HG03159 (cell line): ENCODE results near the gene SF1.

Source experiments
- ATAC-seq: cut with Tn5 transposase; IDR thresholded peaks from one replicate; pipeline ENCODE4 v1.9.1; 2021; ENCODE audit warnings: mild to moderate bottlenecking, moderate library complexity; ENCODE audit not compliant: unreplicated experiment

Gene SF1

GRCh38 chr11:64786308-64786707, 8.0 kb upstream of the SF1 start:
- ATAC-seq, result no peak

GRCh38 chr11:64784813-64785581, 6.7 kb upstream of the SF1 start:
- ATAC-seq, result no peak

- ATAC-seq, result peak; percentile 6
These were observed 194 bp downstream of the SF1 start for GRCh38 chr11:64778223-64778472.

- peak; percentile 29 for ATAC-seq
These were observed 706 bp downstream of the SF1 start for GRCh38 chr11:64777449-64778222.

DNA sequence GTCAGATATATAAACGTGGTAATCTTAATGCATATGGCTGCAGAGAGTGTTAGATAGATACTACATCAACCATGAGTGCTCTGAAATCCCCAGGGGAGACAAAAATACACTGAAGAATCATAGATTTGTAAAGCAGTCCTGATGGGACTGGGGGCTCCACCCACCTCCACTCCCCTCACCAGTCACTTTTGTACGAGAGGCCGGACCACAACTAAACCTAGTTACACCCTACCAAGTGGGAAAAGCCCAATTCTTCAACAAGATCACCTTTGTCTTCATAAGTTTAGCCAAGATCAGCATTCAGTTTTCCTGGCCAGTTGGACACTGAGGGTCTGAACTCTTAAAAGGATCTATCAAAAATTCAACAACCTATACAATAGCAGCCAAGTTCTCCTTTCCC, 1.5 kb downstream of the SF1 start:
- no peak for ATAC-seq

- no peak for ATAC-seq
These were observed 1.9 kb downstream of the SF1 start for GRCh38 chr11:64776425-64776824.

DNA sequence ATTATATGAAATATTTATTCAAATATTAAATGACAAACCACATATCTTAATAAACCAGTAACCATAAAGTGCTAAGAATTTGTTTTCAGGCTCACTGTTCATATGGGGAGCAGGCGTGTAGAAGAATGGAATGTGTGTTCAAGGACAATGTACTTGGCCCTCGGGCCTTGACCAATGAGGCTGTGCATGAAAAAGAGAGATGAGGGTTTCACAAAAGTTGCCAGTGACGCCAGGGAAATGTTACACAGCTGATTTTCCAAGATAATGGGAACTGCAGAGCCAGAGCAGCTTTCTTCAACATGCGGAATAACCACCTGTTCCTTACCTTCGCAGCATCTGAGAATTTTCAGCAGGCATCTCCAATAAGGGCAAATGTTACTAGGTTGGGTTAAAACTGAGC, 4.2 kb downstream of the SF1 start:
- ATAC-seq, result no peak

DNA sequence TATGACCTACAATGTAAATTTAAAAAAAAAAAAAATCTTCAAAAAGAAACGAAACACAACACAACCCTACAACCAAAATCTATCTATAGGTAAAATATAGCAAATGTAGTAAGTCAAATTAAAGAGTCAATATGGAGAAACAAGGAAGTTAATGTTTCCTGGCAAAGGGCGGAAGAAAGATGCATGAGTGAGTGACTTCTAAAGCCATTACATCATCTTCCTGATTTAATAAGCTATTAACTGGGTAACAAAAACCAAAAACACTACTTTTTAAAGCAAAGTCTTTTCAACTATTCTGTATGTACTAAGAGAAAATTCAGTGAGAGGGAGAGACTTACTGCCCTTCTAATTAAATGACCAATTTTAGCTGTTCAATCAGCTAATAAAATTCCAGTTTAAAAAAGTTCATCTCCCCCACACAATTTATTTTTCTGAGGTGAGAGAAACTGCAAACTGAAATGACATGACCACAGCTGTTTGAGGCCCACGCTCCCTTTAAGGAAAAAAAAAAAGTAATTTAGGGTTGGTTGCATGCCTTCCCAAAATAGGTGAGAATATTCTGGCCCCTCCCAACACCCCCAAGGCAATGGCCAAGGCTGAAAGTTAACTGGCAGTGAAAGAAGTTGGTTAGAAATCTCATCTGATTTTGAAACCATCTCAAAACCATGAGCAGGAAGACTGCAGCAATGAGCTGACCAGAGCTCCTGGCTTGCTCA, 5.9 kb downstream of the SF1 start:
- no peak for ATAC-seq

GRCh38 chr11:64771861-64772260, 6.5 kb downstream of the SF1 start:
- no peak for ATAC-seq

GRCh38 chr11:64770120-64770519, 8.2 kb downstream of the SF1 start:
- ATAC-seq, result no peak

DNA sequence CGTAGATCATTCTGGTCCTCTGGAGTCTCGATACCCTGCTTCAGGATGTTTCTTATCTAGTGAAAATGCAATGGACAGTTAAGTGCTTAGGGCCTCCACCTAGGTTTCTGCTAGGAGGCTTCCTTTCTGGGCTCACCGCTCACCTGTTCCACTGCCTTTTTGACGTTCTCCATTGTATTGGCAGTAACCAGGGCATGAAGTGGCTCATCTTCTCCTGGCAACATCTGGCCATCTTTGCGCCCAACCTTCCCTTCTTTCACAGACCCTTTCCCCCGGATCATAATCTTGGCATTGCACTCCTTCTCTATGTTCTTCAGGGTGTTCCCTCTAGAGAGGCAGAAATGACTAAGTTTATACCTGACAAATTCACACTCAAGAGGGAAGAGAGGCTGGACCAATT, 9.1 kb downstream of the SF1 start:
- ATAC-seq, result no peak

GRCh38 chr11:64768300-64768694, 10.0 kb downstream of the SF1 start:
- no peak for ATAC-seq

- ATAC-seq, result no peak
These were observed 10.7 kb downstream of the SF1 start for GRCh38 chr11:64767344-64768299.

DNA sequence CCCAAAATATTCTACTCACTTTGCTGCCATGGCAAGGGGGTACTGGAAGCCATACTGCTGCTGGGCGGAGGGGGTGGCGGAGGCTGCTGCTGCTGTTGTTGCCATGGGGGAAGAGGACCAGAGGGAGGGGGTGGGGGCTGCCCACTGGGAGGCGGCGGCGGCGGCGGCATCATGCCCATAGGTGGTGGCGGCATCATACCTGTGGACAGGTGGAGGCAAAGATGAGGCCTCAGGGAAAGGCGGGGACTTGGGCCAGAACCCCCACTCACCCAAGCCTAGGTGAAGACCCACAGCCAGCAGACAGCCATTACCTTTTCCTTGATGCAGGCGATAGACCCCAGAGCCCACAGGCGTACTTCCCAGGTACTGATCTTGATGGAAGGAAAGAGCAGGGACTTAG, 11.5 kb downstream of the SF1 start:
- ATAC-seq, result no peak

DNA sequence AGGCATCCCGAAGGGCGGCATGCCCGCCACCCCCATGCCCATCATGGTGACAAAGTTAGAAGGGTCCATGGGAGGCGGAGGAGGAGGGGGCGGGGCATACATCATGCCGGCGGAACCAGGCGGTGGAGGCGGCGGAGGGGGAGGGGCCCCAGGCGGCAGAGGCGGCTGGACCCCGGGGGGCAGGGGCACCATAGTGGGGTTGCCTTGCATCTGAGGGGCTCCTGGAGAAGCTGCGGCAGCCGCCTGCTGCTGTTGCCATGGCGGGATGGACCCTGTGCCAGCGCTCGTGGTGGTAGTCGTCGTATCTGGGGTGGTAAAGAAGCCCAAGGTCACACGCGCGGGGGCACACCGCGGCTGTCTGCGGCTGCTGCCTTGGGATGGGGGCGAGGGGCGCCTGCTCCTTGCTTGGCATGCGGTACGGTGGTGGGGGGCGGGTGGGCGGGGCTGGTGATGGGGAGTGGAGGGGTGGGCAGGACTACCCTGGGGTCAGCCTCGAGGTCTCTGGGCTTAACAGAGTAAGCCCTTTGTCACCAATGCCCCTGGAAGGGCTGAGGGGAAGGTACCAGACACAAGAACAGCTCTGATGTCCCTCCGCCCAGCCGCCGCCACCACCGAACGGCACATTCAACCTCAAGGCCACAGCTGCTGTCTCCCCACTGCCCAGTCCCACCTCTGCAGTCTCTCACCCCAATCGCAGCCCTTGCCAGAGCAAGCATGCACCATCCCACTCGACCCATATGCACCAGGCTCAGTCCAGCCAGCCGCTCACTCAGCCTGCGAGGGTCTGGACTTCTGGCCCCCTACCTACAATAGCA, 12.3 kb downstream of the SF1 start:
- no peak for ATAC-seq

DNA sequence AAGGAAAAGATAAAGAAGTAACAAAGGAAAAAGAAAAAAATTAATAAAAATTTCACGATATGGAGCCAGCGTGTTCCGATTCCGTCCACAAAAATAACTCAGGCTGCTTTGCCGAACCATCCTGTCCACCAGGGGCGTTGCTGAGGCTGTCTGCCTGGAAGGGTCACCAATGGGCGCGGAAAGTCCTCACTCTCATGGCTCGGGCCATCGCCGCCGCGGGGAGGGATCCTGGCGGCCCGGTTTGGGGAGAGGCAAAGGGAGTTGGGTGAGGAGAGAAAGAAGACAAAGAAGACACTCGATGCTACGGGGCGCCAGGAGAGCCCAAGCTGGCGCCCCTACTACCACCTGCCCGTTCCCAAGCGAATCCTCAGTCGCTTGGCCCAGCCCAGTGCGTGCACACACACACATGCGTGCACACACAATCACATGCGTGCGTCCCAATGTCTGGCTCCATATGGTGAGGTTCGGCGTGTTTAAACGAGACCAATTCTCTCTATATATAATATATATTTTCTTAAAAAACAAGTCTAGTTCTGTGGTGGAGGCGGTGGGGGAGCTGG, 13.0 kb downstream of the SF1 start:
- ATAC-seq, result no peak

- ATAC-seq, result no peak
These were observed 13.6 kb downstream of the SF1 start for GRCh38 chr11:64764753-64765152.

- ATAC-seq, result no peak
These were observed 14.2 kb downstream of the SF1 start for GRCh38 chr11:64764040-64764611.

GRCh38 chr11:64763526-64764039, 14.8 kb downstream of the SF1 start:
- ATAC-seq, result no peak
